Neural progenitor cell (in vitro differentiated cells): ENCODE data around the gene KLHL3.

ENCODE experiments used
- CTCF ChIP-seq: fragments of 200-600 bp; sonication (generic); IDR thresholded peaks from 2 replicates; pipeline ENCODE4 v1.5.1; 2017; ENCODE audit warnings: antibody characterized with exemption, mild to moderate bottlenecking
- EZH2 ChIP-seq: fragments of 200-600 bp; sonication (generic); IDR thresholded peaks from 2 replicates; pipeline ENCODE4 v1.6.1; 2017; ENCODE audit warnings: antibody characterized with exemption, mild to moderate bottlenecking, moderate library complexity
- EZH2phosphoT487 ChIP-seq: fragments of 200-600 bp; sonication (generic); IDR thresholded peaks from 2 replicates; pipeline ENCODE4 v1.6.1; 2017; ENCODE audit warnings: antibody characterized with exemption

GRCh38 chr5:137610598-137610997, 125.3 kb downstream of the KLHL3 start:
- TF ChIP-seq CTCF (no peak), EZH2 (no peak), EZH2phosphoT487 (no peak)
